Psoas muscle (tissue), 8 donors: ENCODE data around the gene LRRC52. TPM values are rescaled to one million over a fixed set of nuclear protein-coding genes. Genes with fewer than 3 reads are reported as not detected.

ENCODE experiments used
- ATAC-seq, 4 donors: fragments of 200-7000 bp; cut with Tn5 transposase; one replicate each; pipeline ENCODE4 v1.9.1; 2020; ENCODE audit warnings: moderate library complexity in 3 of 4, mild to moderate bottlenecking in 2 of 4
- DNase-seq, 2 donors: peaks; one replicate each; pipeline ENCODE4 v3.0.0-alpha.2; 2020
- H3K27ac ChIP-seq: fragments of 200-600 bp; one replicate; pipeline ENCODE4 v1.8.0; 2022
- H3K27me3 ChIP-seq, 3 donors: fragments of 200-600 bp in 1 of 3; one replicate each; pipeline versions ENCODE4 v1.6.1 to v1.8.0; 2013 to 2022; ENCODE audit warnings: low read length in 2 of 3, mild to moderate bottlenecking in 2 of 3, moderate library complexity in 1 of 3; ENCODE audit not compliant: insufficient read depth in 3 of 3
- H3K36me3 ChIP-seq, 2 donors: fragments of 200-600 bp in 1 of 2; one replicate each; pipeline versions ENCODE4 v1.6.1 to v1.8.0; 2013 to 2022; ENCODE audit warnings: low read depth in 1 of 2, mild to moderate bottlenecking in 1 of 2, moderate library complexity in 1 of 2; ENCODE audit not compliant: insufficient read depth in 1 of 2
- H3K4me1 ChIP-seq: fragments of 200-600 bp; one replicate; pipeline ENCODE4 v1.8.0; 2022
- H3K4me3 ChIP-seq: fragments of 200-600 bp; one replicate; pipeline ENCODE4 v1.8.0; 2022; ENCODE audit warnings: mild to moderate bottlenecking
- H3K9me3 ChIP-seq: fragments of 200-600 bp; one replicate; pipeline ENCODE4 v1.8.0; 2022
- WGBS, 3 donors: extraction: QIAGEN DNeasy Blood & Tissue Kit; methylation state at CpG; one replicate each; pipeline versions ENCODE4 v1.1.6 to v1.1.7; 2013; 5-methylcytosine and 5-hydroxymethylcytosine counted together
- intact Hi-C, 2 donors: fragments of 100-400 bp; cut with DNase I; formaldehyde crosslinking; loops; one replicate each; pipeline versions ENCODE4 v1.11.0 to v1.14.2; 2022
- polyA plus RNA-seq, 3 donors: library from polyadenylated mRNA; stranded (reverse); fragments of 200-250 nt; gene quantifications; one replicate each; pipeline ENCODE4 v1.2.3, GENCODE V29; 2013
- total RNA-seq, 4 donors: library from RNA; stranded (reverse); fragmentation: NEBNext Ultra II Directional in 2 of 4; extraction: Animal tissue kit (Norgen Biotek cat#: 25700) in 2 of 4; gene quantifications; one replicate each; pipeline versions ENCODE4 v1.2.1 to v1.2.4, GENCODE V29; 2021 to 2023
- TF ChIP-seq, protein P1 (sequence below): fragments of 200-600 bp; IDR thresholded peaks from one replicate; pipeline ENCODE4 v1.8.0; 2022; ENCODE audit warnings: antibody characterized with exemption
- donor health status: healthy with polysubstance abuse.
- donor health status: DM: no; HTN: no; CAD: no; lungs with moderate emphysema.
- donor health status: Bipolar disorder and iron deficiency.
- donor health status: healthy.
- donor health status: DM: yes; HTN: yes; CAD: no.
- donor health status: DM: no; HTN: no; CAD: no.
- donor health status: DM: no; HTN: no; CAD: no.
- donor health status: DM: yes; HTN: yes; CAD: no.

The LRRC52 gene
- total and polyA plus RNA-seq, 7 donors: 0.08 to 1.2 (median 0.08) TPM; not detected in 4

- TF ChIP-seq, protein P1, sequence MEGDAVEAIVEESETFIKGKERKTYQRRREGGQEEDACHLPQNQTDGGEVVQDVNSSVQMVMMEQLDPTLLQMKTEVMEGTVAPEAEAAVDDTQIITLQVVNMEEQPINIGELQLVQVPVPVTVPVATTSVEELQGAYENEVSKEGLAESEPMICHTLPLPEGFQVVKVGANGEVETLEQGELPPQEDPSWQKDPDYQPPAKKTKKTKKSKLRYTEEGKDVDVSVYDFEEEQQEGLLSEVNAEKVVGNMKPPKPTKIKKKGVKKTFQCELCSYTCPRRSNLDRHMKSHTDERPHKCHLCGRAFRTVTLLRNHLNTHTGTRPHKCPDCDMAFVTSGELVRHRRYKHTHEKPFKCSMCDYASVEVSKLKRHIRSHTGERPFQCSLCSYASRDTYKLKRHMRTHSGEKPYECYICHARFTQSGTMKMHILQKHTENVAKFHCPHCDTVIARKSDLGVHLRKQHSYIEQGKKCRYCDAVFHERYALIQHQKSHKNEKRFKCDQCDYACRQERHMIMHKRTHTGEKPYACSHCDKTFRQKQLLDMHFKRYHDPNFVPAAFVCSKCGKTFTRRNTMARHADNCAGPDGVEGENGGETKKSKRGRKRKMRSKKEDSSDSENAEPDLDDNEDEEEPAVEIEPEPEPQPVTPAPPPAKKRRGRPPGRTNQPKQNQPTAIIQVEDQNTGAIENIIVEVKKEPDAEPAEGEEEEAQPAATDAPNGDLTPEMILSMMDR: no peak
- DNase-seq (no peak), ATAC-seq (no peak)
- Histone ChIP-seq H3K4me3 (no peak overlapping the region), H3K4me1 (no peaks in the 10 kb centered on the region), H3K27me3 (peaks cover 0 to 1% (median 0%) of the 10 kb centered on the region in 3 donors), H3K27ac (no peak overlapping the region), H3K36me3 (no peaks in the 10 kb centered on the region), H3K9me3 (no peaks in the 10 kb centered on the region)
- intact Hi-C loops: no loop called here
- 61 to 77% (median 66%) methylated on average over 4 of the region's 4 CpGs for WGBS, 3 donors
Observed at GRCh38 chr1:165564561-165564960, 20.8 kb downstream of the LRRC52 start.

DNA sequence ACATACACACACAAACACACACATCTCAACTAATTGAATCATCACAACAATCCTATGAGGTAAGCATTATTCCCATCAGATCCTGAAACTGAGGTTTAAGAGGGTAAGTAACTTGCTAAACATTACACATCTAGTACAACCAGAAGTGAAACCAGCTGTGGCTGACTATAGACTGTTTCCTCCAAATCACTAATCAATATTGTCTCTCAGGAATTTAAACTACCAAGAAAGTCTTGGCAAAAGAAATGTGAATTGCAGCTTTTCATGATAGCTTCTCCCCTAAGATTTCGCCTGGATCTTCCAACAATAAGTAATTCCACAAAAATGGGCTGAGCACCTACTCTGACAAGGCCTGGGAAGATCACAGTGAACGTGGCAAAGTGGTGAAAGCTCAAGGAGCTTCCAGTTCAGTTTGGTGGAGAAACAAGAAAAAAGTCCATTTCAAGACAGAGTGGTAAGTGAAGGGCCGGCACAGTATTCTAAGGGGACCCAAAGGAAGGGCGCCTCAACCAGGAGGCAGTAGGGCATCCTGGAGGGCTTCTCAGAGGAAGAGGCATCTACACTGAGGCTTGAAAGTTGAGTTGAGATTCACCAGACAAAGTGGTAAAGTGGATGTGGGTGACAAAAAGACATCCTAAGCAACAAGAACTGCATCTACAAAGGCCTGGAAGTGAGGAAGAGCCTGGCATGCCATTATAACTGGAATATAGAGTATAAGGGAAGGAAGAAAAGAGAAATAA, 22.1 kb downstream of the LRRC52 start:
- Histone ChIP-seq H3K4me3 (no peak overlapping the region), H3K27me3 (peaks cover 0 to 1% (median 0%) of the 10 kb centered on the region in 3 donors), H3K36me3 (no peaks in the 10 kb centered on the region), H3K27ac (no peak overlapping the region), H3K4me1 (no peaks in the 10 kb centered on the region), H3K9me3 (no peaks in the 10 kb centered on the region)
- DNase-seq (no peak), ATAC-seq (no peak)
- TF ChIP-seq, protein P1: no peak
- 87 to 93% (median 88%) methylated on average over 4 of the region's 4 CpGs for WGBS, 3 donors
- intact Hi-C loops: no loop called here

DNA sequence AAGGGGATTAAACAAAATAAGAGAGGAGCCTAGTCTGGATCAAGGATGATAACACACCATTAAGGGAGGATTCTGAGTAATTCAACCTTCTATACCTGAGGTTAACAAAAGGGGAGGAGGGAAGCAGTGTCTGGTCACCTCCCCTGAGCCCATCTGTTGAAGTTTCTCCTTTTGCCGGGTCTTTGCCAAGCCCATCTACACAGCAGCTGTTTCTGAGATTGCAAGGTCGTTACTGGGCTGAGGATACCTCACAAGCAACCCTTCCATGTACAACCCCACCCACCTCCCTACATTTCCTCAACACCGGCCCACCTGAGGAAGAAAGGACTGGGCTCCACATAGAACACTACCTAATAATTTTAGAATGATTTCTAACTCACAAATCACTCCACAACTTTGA, 26.3 kb downstream of the LRRC52 start:
- Histone ChIP-seq H3K27me3 (peaks cover 0 to 6% (median 0%) of the 10 kb centered on the region in 3 donors), H3K4me3 (no peak overlapping the region), H3K4me1 (peaks cover 3% of the 10 kb centered on the region), H3K27ac (no peak overlapping the region), H3K36me3 (no peaks in the 10 kb centered on the region), H3K9me3 (no peaks in the 10 kb centered on the region)
- no peak for ATAC-seq
- TF ChIP-seq, protein P1: no peak
- DNase-seq: no peak
- intact Hi-C loops: no loop called here
- WGBS, 3 donors: 37 to 42% (median 41%) methylated on average over 3 of the region's 3 CpGs

DNA sequence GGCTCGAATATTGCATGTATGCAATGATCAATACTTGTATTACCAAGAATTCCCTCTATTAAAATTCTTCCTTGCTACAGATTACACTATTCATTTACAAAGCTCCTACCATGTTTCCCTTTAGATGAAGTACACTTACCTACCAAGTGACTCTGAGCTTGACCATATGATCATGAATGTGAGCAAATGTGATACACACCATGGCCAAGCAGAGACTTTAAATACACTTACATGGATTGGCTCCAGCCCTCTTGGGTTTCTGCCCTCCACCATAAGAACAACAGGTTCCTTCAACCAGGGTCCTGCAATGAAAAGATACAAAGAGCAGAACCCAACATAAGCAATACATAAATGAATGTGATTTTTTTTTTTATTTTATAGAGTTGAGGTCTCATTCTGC, 30.0 kb downstream of the LRRC52 start:
- H3K4me1 ChIP-seq: peaks cover 7% of the 10 kb centered on the region
- no peak overlapping the region for H3K27ac ChIP-seq
- intact Hi-C loops: no loop called here
- TF ChIP-seq, protein P1: no peak
- no peak for DNase-seq
- WGBS, 3 donors: 97 to 100% (median 97%) methylated on average over 1 of the region's 1 CpG
- H3K9me3 ChIP-seq: no peaks in the 10 kb centered on the region
- peaks cover 0 to 6% (median 0%) of the 10 kb centered on the region in 3 donors for H3K27me3 ChIP-seq
- H3K4me3 ChIP-seq: no peak overlapping the region
- peak in 1 of 4 donors; percentile 53 for ATAC-seq
- H3K36me3 ChIP-seq: no peaks in the 10 kb centered on the region

- TF ChIP-seq, protein P1: no peak
- intact Hi-C loops: no loop called here
- Histone ChIP-seq H3K27ac (no peak overlapping the region), H3K27me3 (peaks cover 0 to 6% (median 0%) of the 10 kb centered on the region in 3 donors), H3K4me1 (peaks cover 7% of the 10 kb centered on the region), H3K9me3 (no peaks in the 10 kb centered on the region), H3K4me3 (no peak overlapping the region), H3K36me3 (no peaks in the 10 kb centered on the region)
- no peak for DNase-seq
- no peak for ATAC-seq
Observed at GRCh38 chr1:165574295-165574694, 30.5 kb downstream of the LRRC52 start.
